Activated T-cell treated with anti-CD3 and anti-CD28 coated beads, Interleukin-2, amount 50 U/mL, for 72 hours (primary cell): ENCODE data around the gene NBEAL2. TPM values are rescaled to one million over a fixed set of nuclear protein-coding genes. Genes with fewer than 3 reads are reported as not detected.

Experiments used
- ATAC-seq, 2 donors: fragments of 150-1000 bp; cut with Tn5 transposase; replicated peaks in 1 of 2; 2 replicates each; pipeline ENCODE4 v1.10.0; 2021; ENCODE audit warnings: moderate library complexity in 2 of 2, mild to moderate bottlenecking in 1 of 2
- DNase-seq, 2 donors: peaks; one replicate each; pipeline ENCODE4 v3.0.0; 2021 to 2022; ENCODE audit warnings: mixed read lengths in 1 of 2
- H3K27ac Mint-ChIP-seq: one replicate; pipeline ENCODE4 v1.8.0; 2022; ENCODE audit warnings: mild to moderate bottlenecking, moderate library complexity, mixed read lengths
- H3K27me3 Mint-ChIP-seq: one replicate; pipeline ENCODE4 v1.8.0; 2022; ENCODE audit warnings: low read depth, mixed read lengths
- H3K36me3 Mint-ChIP-seq, 2 donors: one replicate each; pipeline ENCODE4 v1.8.0; 2022; ENCODE audit warnings: mixed read lengths in 2 of 2, mild to moderate bottlenecking in 1 of 2; ENCODE audit not compliant: insufficient read depth in 2 of 2
- H3K4me1 Mint-ChIP-seq: one replicate; pipeline ENCODE4 v1.8.0; 2022; ENCODE audit warnings: low read depth, mixed read lengths
- H3K4me3 Mint-ChIP-seq, 2 donors: one replicate each; pipeline ENCODE4 v1.8.0; 2022; ENCODE audit warnings: mild to moderate bottlenecking in 2 of 2, mixed read lengths in 2 of 2, moderate library complexity in 2 of 2
- H3K9me3 Mint-ChIP-seq, 2 donors: one replicate each; pipeline ENCODE4 v1.8.0; 2022; ENCODE audit warnings: mixed read lengths in 2 of 2
- total RNA-seq, 2 donors: library from RNA; stranded (reverse); gene quantifications; one replicate each; pipeline ENCODE4 v1.2.3, GENCODE V29; 2022

The NBEAL2 gene
- total RNA-seq, 2 donors from 2014 or later = 84.0 to 87.4 TPM

- H3K9me3 Mint-ChIP-seq = no peaks in the 10 kb centered on the region
- H3K36me3 Mint-ChIP-seq = peaks cover 0 to 1% of the 10 kb centered on the region in 2 donors
- peaks cover 42% of the 10 kb centered on the region for H3K4me1 Mint-ChIP-seq
- ATAC-seq (no peak), DNase-seq (no peak)
- H3K27me3 Mint-ChIP-seq = no peaks in the 10 kb centered on the region
- peak overlapping the region; percentile 82 to 85 for H3K4me3 Mint-ChIP-seq
- peak overlapping the region; percentile 63 for H3K27ac Mint-ChIP-seq
Observed at GRCh38 chr3:46989146-46989810, 9.8 kb downstream of the NBEAL2 start.

DNA sequence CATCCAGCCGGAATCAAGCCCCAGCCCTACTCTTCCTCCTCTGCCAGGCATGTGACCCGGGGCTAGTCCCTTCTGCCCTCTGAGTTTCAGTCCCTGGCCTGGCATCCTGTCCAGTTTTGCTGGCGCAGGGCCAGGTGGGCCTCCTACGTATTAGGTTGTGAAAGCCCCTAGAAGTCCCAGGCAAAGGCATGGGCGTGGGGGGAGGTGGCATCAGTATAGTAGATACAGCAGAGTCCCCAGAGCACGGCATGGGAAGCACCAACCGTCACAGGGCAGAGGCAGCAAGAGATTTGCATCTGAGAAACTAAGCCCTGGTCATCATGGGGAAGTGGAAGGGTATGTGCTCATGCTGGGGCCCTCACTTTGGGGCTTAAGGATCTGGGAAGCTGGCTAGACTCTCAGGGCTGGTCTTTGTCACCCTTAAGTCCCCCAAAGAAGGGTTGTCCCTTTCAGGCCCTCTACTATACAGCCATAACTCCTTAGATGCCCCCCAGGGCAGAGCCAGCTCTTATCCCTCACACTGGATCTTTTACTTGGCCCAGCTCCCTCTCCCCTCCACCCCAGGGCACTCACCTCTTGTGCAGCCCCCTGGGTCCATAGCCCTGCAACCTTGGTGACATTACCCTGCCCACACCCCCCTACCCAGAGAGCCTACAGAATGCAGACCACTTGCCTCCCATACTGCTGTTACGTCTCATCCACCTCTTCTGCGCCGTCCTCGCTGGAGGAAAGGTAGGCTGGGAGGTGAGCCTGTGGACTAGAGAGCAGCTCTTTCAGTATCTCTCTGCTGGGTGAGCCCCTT, 11.3 kb downstream of the NBEAL2 start:
- Mint-ChIP-seq H3K4me3 (no peak overlapping the region), H3K27ac (peak overlapping the region; percentile 20), H3K4me1 (peaks cover 31% of the 10 kb centered on the region), H3K9me3 (no peaks in the 10 kb centered on the region), H3K36me3 (no peaks in the 10 kb centered on the region), H3K27me3 (no peaks in the 10 kb centered on the region)
- no peak for DNase-seq
- no peak for ATAC-seq

- Mint-ChIP-seq H3K27me3 (no peaks in the 10 kb centered on the region), H3K4me3 (no peak overlapping the region), H3K36me3 (no peaks in the 10 kb centered on the region)
Observed at GRCh38 chr3:46991406-46992165, 12.1 kb downstream of the NBEAL2 start.

GRCh38 chr3:46992231-46992630, 12.8 kb downstream of the NBEAL2 start:
- no peaks in the 10 kb centered on the region for H3K9me3 Mint-ChIP-seq
- H3K4me3 Mint-ChIP-seq = no peak overlapping the region
- H3K4me1 Mint-ChIP-seq = peaks cover 17% of the 10 kb centered on the region
- H3K27me3 Mint-ChIP-seq = no peaks in the 10 kb centered on the region
- ATAC-seq (no peak), DNase-seq (no peak)
- H3K36me3 Mint-ChIP-seq = no peaks in the 10 kb centered on the region
- H3K27ac Mint-ChIP-seq = peak overlapping the region; percentile 33

More at GRCh38 chr3:46991406-46992165, 12.1 kb downstream of the NBEAL2 start:
- DNase-seq = no peak
- no peak overlapping the region for H3K27ac Mint-ChIP-seq
- no peak for ATAC-seq
- peaks cover 23% of the 10 kb centered on the region for H3K4me1 Mint-ChIP-seq
- H3K9me3 Mint-ChIP-seq = no peaks in the 10 kb centered on the region

- peaks cover 0 to 3% of the 10 kb centered on the region in 2 donors for H3K36me3 Mint-ChIP-seq
- no peak for ATAC-seq
- H3K9me3 Mint-ChIP-seq = no peaks in the 10 kb centered on the region
- H3K27me3 Mint-ChIP-seq = no peaks in the 10 kb centered on the region
- H3K4me1 Mint-ChIP-seq = peaks cover 11% of the 10 kb centered on the region
- DNase-seq = no peak
- no peak overlapping the region for H3K27ac Mint-ChIP-seq
- H3K4me3 Mint-ChIP-seq = no peak overlapping the region
Observed at GRCh38 chr3:46993292-46993691, 13.8 kb downstream of the NBEAL2 start.

- no peak for ATAC-seq
Observed at GRCh38 chr3:46993986-46994385, 14.5 kb downstream of the NBEAL2 start.

DNA sequence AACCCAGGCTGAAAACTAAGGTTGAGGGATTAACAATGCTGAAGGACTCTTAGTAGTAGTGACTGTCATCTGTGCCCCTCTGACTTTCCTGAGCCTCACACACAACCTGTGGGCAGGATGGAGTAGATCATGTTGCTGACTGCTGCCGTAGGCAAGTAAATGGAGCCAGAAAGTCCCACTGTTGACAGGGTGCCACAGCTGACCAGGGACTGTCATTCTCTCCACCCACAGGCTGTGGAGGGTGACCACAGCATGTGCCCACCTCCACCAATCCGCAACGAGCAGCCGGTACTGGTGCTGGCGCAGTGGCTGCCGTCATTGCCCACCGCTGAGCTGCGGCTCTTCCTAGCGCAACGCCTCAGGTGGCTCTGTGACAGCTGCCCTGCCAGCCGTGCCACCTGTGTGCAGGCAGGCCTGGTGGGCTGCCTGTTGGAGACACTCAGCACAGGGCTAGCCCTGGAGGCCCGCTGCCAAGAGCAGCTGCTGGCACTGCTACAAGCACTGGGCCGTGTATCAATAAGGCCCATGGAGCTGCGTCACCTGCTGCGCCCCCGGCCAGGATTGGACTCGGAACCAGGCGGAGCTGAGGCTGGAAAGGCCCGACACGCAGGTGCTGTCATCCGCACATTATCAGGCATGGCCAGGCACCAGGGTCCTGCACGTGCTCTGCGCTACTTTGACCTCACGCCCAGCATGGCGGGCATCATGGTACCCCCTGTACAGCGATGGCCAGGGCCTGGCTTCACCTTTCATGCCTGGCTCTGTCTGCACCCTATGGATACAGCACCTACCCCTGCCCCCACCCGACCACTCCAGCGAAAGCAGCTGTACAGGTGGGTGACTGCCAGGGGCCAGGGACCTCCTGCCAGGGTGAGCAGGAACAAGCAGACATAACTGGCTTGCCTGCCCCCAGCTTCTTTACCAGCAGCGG, 15.6 kb downstream of the NBEAL2 start:
- DNase-seq (no peak), ATAC-seq (no peak)
- no peaks in the 10 kb centered on the region for H3K27me3 Mint-ChIP-seq
- H3K4me1 Mint-ChIP-seq = peaks cover 10% of the 10 kb centered on the region
- H3K27ac Mint-ChIP-seq = no peak overlapping the region
- H3K36me3 Mint-ChIP-seq = peaks cover 0 to 3% of the 10 kb centered on the region in 2 donors
- no peak overlapping the region for H3K4me3 Mint-ChIP-seq
- no peaks in the 10 kb centered on the region for H3K9me3 Mint-ChIP-seq

More at GRCh38 chr3:46993986-46994385, 14.5 kb downstream of the NBEAL2 start:
- no peaks in the 10 kb centered on the region for H3K27me3 Mint-ChIP-seq
- DNase-seq = no peak
- H3K27ac Mint-ChIP-seq = no peak overlapping the region
- peaks cover 0 to 3% of the 10 kb centered on the region in 2 donors for H3K36me3 Mint-ChIP-seq
- no peak overlapping the region for H3K4me3 Mint-ChIP-seq
- peaks cover 9% of the 10 kb centered on the region for H3K4me1 Mint-ChIP-seq
- no peaks in the 10 kb centered on the region for H3K9me3 Mint-ChIP-seq

DNA sequence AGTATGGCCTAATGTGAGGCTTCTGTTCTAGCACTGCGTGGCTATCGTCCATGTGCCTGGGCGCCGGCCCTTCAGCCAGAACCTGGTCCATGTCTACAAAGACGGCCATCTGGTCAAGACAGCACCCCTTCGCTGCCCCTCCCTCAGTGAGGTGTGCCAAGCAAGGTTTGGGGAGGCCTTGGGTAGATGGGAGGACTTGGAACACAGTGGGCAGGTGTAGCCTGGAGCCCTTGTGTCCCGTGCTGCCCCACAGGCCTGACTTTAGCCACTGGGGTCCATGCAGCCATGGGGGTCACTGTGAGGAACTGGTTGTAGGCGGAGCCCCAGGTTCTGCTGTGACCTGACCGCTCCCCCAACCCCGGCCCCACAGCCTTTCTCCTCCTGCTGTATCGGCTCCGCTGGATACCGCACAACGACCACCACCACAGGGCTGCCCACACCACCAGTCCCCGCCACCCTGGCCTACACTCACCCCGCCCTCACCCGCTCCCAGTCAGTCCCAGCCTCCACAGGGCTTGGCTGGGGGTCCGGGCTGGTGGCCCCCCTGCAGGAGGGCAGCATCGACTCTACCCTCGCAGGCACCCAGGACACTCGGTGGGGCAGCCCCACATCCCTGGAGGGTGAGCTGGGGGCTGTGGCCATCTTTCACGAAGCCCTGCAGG, 16.6 kb downstream of the NBEAL2 start:
- DNase-seq (no peak), ATAC-seq (no peak)
- Mint-ChIP-seq H3K4me1 (peaks cover 15% of the 10 kb centered on the region), H3K4me3 (no peak overlapping the region), H3K9me3 (no peaks in the 10 kb centered on the region), H3K27me3 (no peaks in the 10 kb centered on the region), H3K36me3 (peaks cover 0 to 3% of the 10 kb centered on the region in 2 donors), H3K27ac (no peak overlapping the region)

DNA sequence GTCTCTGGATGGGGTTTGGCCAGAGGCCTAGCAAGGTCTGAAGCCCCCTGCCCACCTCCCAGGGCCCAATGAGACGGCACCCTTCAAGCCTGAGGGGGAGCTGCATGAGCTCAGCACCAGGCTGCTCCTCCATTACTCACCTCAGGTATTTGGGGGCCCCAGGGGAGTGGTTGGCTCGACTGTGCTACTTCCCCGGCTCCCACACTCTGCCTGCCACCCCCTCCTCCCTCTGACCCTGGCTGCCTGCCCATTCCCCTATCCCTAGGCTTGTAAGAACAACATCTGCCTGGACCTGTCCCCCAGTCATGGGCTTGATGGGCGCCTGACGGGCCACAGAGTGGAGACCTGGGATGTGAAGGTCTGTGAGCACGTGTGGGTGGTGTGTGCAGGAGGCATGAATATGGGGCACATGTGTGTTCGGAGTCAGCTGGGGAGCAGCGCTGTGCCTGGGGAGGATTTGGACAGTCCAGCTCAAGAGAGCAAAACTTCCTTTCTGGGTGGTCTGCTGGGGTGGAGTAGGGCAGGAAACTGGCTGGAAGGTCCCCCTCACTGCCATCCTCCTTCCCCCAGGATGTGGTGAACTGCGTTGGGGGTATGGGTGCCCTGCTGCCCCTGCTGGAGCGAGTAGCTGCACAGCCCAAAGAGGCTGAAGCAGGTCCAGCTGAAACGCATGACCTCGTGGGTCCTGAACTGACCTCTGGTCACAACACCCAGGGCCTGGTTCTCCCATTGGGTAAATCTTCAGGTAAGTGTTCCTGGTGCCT, 17.4 kb downstream of the NBEAL2 start:
- DNase-seq (no peak), ATAC-seq (no peak)
- Mint-ChIP-seq H3K9me3 (no peaks in the 10 kb centered on the region), H3K4me1 (peaks cover 15% of the 10 kb centered on the region), H3K4me3 (no peak overlapping the region), H3K36me3 (peaks cover 2 to 3% of the 10 kb centered on the region in 2 donors), H3K27ac (peak overlapping the region; percentile 10), H3K27me3 (no peaks in the 10 kb centered on the region)

DNA sequence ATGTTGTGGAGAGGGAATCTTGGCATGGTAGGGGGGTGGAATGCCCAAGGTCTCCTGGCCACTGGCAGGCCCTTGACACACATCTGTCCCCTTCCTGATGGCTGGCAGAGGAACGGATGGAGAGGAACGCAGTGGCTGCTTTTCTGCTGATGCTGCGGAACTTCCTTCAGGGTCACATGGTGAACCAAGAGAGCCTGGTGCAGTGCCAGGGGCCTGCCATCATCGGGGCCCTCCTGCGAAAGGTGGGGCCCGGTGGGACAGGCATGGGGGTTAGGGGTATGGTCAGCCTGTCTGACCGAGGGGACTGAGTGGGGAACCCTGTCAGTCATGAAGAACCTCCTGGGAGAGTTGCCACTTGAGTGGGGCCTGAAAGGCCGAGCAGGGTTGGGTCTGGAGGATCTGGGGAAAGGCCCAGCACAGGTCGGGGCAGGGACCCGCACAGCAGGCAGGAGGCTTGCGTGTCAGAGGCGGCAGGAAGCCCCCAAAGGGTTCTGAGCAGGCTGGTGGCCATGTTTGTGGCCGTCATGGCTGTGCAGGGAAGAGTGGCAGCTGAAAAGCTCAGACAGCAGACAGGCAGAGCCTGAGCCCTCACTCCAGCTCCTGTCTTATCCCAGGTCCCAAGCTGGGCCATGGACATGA, 18.1 kb downstream of the NBEAL2 start:
- H3K36me3 Mint-ChIP-seq = peaks cover 2 to 4% of the 10 kb centered on the region in 2 donors
- H3K27me3 Mint-ChIP-seq = no peaks in the 10 kb centered on the region
- H3K4me3 Mint-ChIP-seq = no peak overlapping the region
- no peak overlapping the region for H3K27ac Mint-ChIP-seq
- peaks cover 15% of the 10 kb centered on the region for H3K4me1 Mint-ChIP-seq
- no peaks in the 10 kb centered on the region for H3K9me3 Mint-ChIP-seq
- ATAC-seq = no peak
- DNase-seq = no peak
